Vagina (tissue), 2 donors: Measurements from ENCODE around the gene RAB6B. TPM values are rescaled to one million over a fixed set of nuclear protein-coding genes. Genes with fewer than 3 reads are reported as not detected.

Source experiments
- DNase-seq, 2 donors: peaks; one replicate each; pipeline ENCODE4 v3.0.0-alpha.2; 2017; ENCODE audit errors: extremely low spot score in 2 of 2
- H3K27ac ChIP-seq: fragments of 200-600 bp; sonication (generic); one replicate; pipeline ENCODE4 v1.5.1; 2019
- H3K27me3 ChIP-seq: fragments of 200-600 bp; sonication (generic); one replicate; pipeline ENCODE4 v1.5.1; 2019
- H3K36me3 ChIP-seq, 2 donors: fragments of 200-600 bp; sonication (generic); one replicate each; pipeline ENCODE4 v1.5.1; 2017 to 2019
- H3K4me1 ChIP-seq: fragments of 200-600 bp; sonication (generic); one replicate; pipeline ENCODE4 v1.5.1; 2019
- H3K4me3 ChIP-seq, 2 donors: fragments of 200-600 bp; sonication (generic); 1 replicate in 1 of 2; 2 replicates in 1 of 2; pipeline ENCODE4 v1.5.1; 2016 to 2019
- H3K9me3 ChIP-seq: fragments of 200-600 bp; sonication (generic); one replicate; pipeline ENCODE4 v1.5.1; 2019
- POLR2A ChIP-seq, 2 donors: fragments of 450-650 bp; IDR thresholded peaks; one replicate each; pipeline ENCODE4 v1.6.1; 2017; ENCODE audit warnings: antibody characterized with exemption in 2 of 2, mild to moderate bottlenecking in 2 of 2, moderate library complexity in 2 of 2
- POLR2AphosphoS5 ChIP-seq, 2 donors: sonication (generic); formaldehyde crosslinking; IDR thresholded peaks; one replicate each; pipeline ENCODE4 v1.9.0; 2017; ENCODE audit warnings: antibody characterized with exemption in 2 of 2, mild to moderate bottlenecking in 2 of 2, low read depth in 1 of 2; ENCODE audit not compliant: insufficient read depth in 1 of 2
- intact Hi-C: fragments of 100-400 bp; cut with DNase I; formaldehyde crosslinking; loops from one replicate; pipeline ENCODE4 v1.15.1; 2023
- total RNA-seq: library from RNA; depleted of rRNA; stranded (reverse); fragments of >200 nt; gene quantifications from one replicate; pipeline ENCODE4 v1.2.3, GENCODE V29; 2016
- TF ChIP-seq, protein P1 (sequence below), 3 experiments: fragments of 450-650 bp in 2 of 3; fragments of 200-600 bp in 1 of 3; sonication (generic) in 1 of 3; IDR thresholded peaks; one replicate each; pipeline ENCODE4 v1.5.1; 2017 to 2019; ENCODE audit warnings: antibody characterized with exemption in 3 of 3, mild to moderate bottlenecking in 2 of 3, moderate library complexity in 2 of 3

RAB6B gene
- total RNA-seq, 1 donor from 2014 or later = 3.7 TPM

DNA sequence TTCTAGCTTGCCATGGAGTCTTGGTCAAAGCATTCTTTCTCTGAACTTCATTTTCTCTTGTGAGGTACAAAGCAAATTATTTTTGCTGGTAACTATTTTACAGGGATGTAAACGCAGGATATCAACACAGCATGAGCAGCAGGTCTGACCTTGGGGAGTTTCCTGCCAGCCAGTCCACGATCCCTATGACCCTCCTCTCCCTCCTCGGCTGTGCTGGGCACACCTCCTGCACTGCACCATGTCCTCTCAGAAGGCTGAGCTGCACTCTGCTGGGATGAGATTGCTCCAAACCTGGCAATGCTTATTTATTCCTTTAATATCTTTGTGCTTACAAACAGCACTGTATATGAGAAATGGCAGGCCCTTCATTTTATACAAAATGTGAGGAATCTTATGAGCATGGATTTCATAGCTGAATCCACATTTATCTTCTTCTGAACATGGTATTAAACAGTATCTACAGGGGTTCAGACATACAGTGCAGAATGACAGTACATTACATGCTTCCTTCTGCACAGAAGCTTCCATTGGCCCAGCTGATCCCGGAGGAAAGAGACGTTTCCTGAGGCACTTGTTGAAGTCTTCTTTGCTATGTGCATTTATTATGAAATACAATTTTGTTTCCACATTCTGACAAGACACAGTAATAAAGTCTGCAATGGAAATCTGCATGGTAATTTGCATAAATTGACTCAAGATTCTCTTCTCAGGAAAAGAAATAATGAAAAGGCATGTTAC, 41.2 kb downstream of the RAB6B start:
- Histone ChIP-seq H3K27me3 (no peaks in the 10 kb centered on the region), H3K4me3 (no peak overlapping the region), H3K9me3 (no peaks in the 10 kb centered on the region), H3K36me3 (no peaks in the 10 kb centered on the region), H3K27ac (no peak overlapping the region), H3K4me1 (no peaks in the 10 kb centered on the region)
- no peak for DNase-seq
- TF ChIP-seq, protein P1, sequence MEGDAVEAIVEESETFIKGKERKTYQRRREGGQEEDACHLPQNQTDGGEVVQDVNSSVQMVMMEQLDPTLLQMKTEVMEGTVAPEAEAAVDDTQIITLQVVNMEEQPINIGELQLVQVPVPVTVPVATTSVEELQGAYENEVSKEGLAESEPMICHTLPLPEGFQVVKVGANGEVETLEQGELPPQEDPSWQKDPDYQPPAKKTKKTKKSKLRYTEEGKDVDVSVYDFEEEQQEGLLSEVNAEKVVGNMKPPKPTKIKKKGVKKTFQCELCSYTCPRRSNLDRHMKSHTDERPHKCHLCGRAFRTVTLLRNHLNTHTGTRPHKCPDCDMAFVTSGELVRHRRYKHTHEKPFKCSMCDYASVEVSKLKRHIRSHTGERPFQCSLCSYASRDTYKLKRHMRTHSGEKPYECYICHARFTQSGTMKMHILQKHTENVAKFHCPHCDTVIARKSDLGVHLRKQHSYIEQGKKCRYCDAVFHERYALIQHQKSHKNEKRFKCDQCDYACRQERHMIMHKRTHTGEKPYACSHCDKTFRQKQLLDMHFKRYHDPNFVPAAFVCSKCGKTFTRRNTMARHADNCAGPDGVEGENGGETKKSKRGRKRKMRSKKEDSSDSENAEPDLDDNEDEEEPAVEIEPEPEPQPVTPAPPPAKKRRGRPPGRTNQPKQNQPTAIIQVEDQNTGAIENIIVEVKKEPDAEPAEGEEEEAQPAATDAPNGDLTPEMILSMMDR (IDR thresholded peaks at IDR 0.05) = no peak
- TF ChIP-seq POLR2AphosphoS5 (IDR thresholded peaks at IDR 0.05; ENCODE audit: insufficient read depth in 1 of 2, low read depth in 1 of 2) = no peak
- TF ChIP-seq POLR2A (IDR thresholded peaks at IDR 0.05) = no peak
- intact Hi-C loops = no loop called here

DNA sequence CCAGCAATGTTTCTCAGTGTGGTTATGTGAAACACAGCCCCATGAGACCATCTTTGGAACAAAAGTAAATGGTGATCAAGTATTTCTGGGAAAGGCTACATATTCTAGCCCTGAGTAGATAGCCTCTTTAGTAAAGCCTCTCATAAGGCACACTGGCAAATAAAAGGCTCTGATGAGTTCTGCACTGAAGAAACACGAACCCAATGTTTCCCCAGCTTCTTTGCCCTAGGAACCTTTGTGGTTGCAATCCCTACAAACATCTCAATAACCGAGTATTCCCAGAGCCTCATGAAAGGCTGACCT, 41.8 kb downstream of the RAB6B start:
- Histone ChIP-seq H3K9me3 (no peaks in the 10 kb centered on the region), H3K27me3 (no peaks in the 10 kb centered on the region), H3K27ac (no peak overlapping the region), H3K4me3 (no peak overlapping the region), H3K4me1 (no peaks in the 10 kb centered on the region), H3K36me3 (no peaks in the 10 kb centered on the region)
- TF ChIP-seq POLR2A (IDR thresholded peaks at IDR 0.05) = no peak
- TF ChIP-seq, protein P1 (IDR thresholded peaks at IDR 0.05) = no peak
- no peak for TF ChIP-seq POLR2AphosphoS5 (IDR thresholded peaks at IDR 0.05; ENCODE audit: insufficient read depth in 1 of 2, low read depth in 1 of 2)
- no peak for DNase-seq
- intact Hi-C loops = no loop called here

DNA sequence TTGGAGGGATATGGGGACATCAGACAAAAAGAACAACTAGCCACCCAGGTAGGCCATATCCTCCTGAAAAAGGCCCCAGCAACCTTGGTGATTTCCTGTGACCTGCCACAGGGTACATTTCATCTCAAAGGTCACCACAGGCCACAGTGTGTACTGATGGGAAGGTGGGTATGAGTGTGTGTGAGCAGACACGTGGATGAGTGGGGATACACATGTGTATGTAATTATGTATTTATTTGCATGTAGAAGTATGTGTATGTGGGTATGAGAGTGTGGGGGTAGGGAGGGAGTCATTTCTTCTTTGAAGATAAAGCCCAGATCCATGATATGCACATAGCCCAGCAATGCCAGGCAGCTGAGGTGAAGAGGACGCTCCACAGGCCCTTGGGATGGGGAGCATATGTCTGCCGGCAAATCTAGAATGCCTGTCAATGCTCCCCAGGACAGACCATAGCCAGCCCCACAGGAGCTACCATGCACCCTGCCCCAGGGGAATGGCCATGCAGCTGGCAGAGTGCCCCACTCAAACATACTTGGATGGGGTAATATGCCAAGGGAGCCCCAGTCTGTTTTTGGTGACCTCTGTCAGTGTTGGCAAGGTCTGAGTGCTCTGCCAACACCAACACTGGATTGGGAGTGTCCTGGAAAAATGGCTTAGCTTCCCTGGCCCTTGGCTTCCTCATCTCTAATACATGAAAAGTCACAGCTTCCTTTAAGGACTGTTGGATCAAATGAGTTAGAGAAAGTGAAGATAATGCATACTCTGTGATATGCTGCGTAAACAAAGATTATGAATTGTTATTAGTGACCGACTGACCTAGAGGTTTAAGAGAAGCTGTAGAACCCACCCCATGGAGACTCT, 42.4 kb downstream of the RAB6B start:
- Histone ChIP-seq H3K4me1 (no peaks in the 10 kb centered on the region), H3K27me3 (no peaks in the 10 kb centered on the region), H3K27ac (no peak overlapping the region), H3K4me3 (no peak overlapping the region), H3K36me3 (no peaks in the 10 kb centered on the region), H3K9me3 (no peaks in the 10 kb centered on the region)
- intact Hi-C loops = no loop called here
- TF ChIP-seq, protein P1 (IDR thresholded peaks at IDR 0.05) = no peak
- TF ChIP-seq POLR2AphosphoS5 (IDR thresholded peaks at IDR 0.05; ENCODE audit: insufficient read depth in 1 of 2, low read depth in 1 of 2) = no peak
- TF ChIP-seq POLR2A (IDR thresholded peaks at IDR 0.05) = no peak
- DNase-seq = no peak

DNA sequence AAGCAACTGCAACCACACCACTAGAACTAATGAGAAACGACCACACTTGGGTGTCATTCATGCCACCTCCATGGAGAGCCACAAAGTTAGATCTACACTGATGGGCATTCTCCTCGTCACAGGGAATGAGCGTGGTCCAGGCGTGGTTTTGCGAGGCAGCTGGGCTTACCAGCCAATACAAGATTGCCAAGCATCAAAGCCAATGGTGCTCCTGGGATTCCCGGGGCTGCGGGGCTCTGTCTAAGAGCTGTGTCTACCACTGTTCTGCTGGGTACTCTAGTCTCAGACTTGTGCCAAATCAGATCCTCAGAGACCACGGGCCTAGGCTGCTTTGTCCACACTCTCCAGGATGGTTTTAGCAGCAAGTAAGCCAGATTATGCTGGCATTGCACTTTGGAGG, 43.8 kb downstream of the RAB6B start:
- no peaks in the 10 kb centered on the region for H3K9me3 ChIP-seq
- TF ChIP-seq POLR2AphosphoS5 (IDR thresholded peaks at IDR 0.05; ENCODE audit: insufficient read depth in 1 of 2, low read depth in 1 of 2) = no peak
- TF ChIP-seq POLR2A (IDR thresholded peaks at IDR 0.05) = no peak
- H3K36me3 ChIP-seq = no peaks in the 10 kb centered on the region
- intact Hi-C loops = no loop called here
- no peak for DNase-seq
- H3K4me1 ChIP-seq = no peaks in the 10 kb centered on the region
- no peak overlapping the region for H3K27ac ChIP-seq
- no peaks in the 10 kb centered on the region for H3K27me3 ChIP-seq
- no peak overlapping the region for H3K4me3 ChIP-seq

DNA sequence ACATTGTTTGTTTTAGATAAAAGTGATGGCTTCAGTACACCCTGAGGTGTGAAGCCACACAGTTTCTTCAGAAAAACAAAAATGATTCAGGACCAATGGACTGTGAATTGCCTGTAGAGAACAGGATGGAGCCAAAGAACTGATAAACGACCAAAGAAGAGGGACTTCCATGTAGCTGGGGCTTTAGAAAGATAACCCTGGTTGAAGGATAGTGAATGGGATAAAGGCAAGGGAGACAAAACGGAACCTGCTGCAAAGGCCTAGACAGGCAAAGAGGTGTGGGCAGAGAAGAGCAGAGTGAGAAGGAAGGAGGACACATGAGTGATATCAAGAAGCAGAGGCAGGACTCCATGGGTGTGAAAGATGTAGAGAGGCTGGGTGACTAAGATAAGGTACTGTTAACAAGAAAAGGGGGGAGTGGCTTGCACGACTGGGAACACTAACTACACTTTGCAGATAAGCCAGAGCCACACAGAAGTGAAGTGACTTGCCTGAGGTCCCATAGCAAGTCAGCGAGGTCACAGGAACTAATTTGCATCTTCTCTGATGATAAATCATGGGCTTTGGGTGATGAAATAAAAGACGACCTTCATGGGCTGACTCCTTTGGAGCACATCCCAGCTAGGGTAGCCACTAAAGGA, 44.3 kb downstream of the RAB6B start:
- intact Hi-C loops = no loop called here
- Histone ChIP-seq H3K4me3 (no peak overlapping the region), H3K27ac (no peak overlapping the region), H3K4me1 (no peaks in the 10 kb centered on the region), H3K27me3 (no peaks in the 10 kb centered on the region), H3K36me3 (no peaks in the 10 kb centered on the region), H3K9me3 (no peaks in the 10 kb centered on the region)
- no peak for TF ChIP-seq POLR2A (IDR thresholded peaks at IDR 0.05)
- TF ChIP-seq, protein P1 (IDR thresholded peaks at IDR 0.05) = no peak
- TF ChIP-seq POLR2AphosphoS5 (IDR thresholded peaks at IDR 0.05; ENCODE audit: insufficient read depth in 1 of 2, low read depth in 1 of 2) = no peak
- no peak for DNase-seq
